ENCODE data around the gene DIDO1.
"Not testable (repeated sequence)": the region's sequence is repeated elsewhere in the genome, so short reads cannot be mapped to it uniquely, and the experiment has no call there.

The DIDO1 gene

GRCh38 chr20:62879275-62880146 lies 46.8 kb downstream of the DIDO1 start:
- DNase-seq (ENCODE audit: low spot score): no peak

GRCh38 chr20:62878244-62879038 lies 47.9 kb downstream of the DIDO1 start:
- DNase-seq (ENCODE audit: low spot score): no peak

GRCh38 chr20:62876902-62877816 lies 49.1 kb downstream of the DIDO1 start:
- DNase-seq (ENCODE audit: low spot score): no peak

GRCh38 chr20:62876501-62876901 lies 49.8 kb downstream of the DIDO1 start:
- DNase-seq (ENCODE audit: low spot score): no peak

GRCh38 chr20:62875419-62876361 lies 50.6 kb downstream of the DIDO1 start:
- peak; percentile 99 for DNase-seq (ENCODE audit: low spot score)

GRCh38 chr20:62874964-62875344 lies 51.4 kb downstream of the DIDO1 start:
- DNase-seq (ENCODE audit: low spot score): no peak

GRCh38 chr20:62873681-62874031 lies 52.6 kb downstream of the DIDO1 start:
- not testable (repeated sequence) for DNase-seq (ENCODE audit: low spot score)

GRCh38 chr20:62873280-62873679 lies 53.0 kb downstream of the DIDO1 start:
- DNase-seq (ENCODE audit: low spot score): no peak

GRCh38 chr20:62872862-62873261 lies 53.4 kb downstream of the DIDO1 start:
- DNase-seq (ENCODE audit: low spot score): no peak

- peak; percentile 70 for DNase-seq (ENCODE audit: low spot score)
Measured at GRCh38 chr20:62872184-62872847, 54.0 kb downstream of the DIDO1 start.

- no peak for DNase-seq (ENCODE audit: low spot score)
Measured at GRCh38 chr20:62864207-62864606, 62.1 kb downstream of the DIDO1 start.

- DNase-seq (ENCODE audit: low spot score): peak; percentile 89
Measured at GRCh38 chr20:62861726-62862336, 64.5 kb downstream of the DIDO1 start, which contains the start of gene TCFL5. TCFL5 (minus strand) TSS chr20:62861822; CDS start chr20:62861670, 152 bp downstream.

GRCh38 chr20:62860924-62861691 lies 65.2 kb downstream of the DIDO1 start:
- DNase-seq (ENCODE audit: low spot score): no peak

- no peak for DNase-seq (ENCODE audit: low spot score)
Measured at GRCh38 chr20:62860391-62860923, 65.8 kb downstream of the DIDO1 start.

GRCh38 chr20:62859721-62860120 lies 66.6 kb downstream of the DIDO1 start:
- no peak for DNase-seq (ENCODE audit: low spot score)

- no peak for DNase-seq (ENCODE audit: low spot score)
Measured at GRCh38 chr20:62858058-62858830, 68.1 kb downstream of the DIDO1 start.

- DNase-seq (ENCODE audit: low spot score): no peak
Measured at GRCh38 chr20:62856931-62857619, 69.2 kb downstream of the DIDO1 start.

Measured in HuH-7 (cell line).